ENCODE data around the gene ARHGAP29. TPM values are rescaled to one million over a fixed set of nuclear protein-coding genes. Genes with fewer than 3 reads are reported as not detected.

The ARHGAP29 gene
- total RNA-seq, 1 experiment from 2014 or later: 137 TPM

- TF ChIP-seq CTCF (conservative IDR thresholded peaks at IDR 0.05) (no peak), EZH2 (IDR thresholded peaks at IDR 0.05; ENCODE audit: low read depth) (no peak)
- Histone ChIP-seq H3K4me3 (peak overlapping the region; percentile 84), H3K79me2 (ENCODE audit: low read depth) (peaks cover 88% of the 10 kb centered on the region), H3K9me3 (ENCODE audit: insufficient read depth, low read depth) (no peaks in the 10 kb centered on the region), H3K4me1 (replicated peaks; ENCODE audit: insufficient read depth) (peaks cover 70% of the 10 kb centered on the region), H3K36me3 (ENCODE audit: low read depth) (peaks cover 13% of the 10 kb centered on the region; the same call in 1 of the 2 replicates), H3K27me3 (ENCODE audit: insufficient read depth, low read depth) (no peaks in the 10 kb centered on the region), H3K4me2 (peak overlapping the region; percentile 85), H3K9me2 (ENCODE audit: insufficient read depth) (no peaks in the 10 kb centered on the region), H3F3A (ENCODE audit: insufficient read depth, low read depth) (peaks cover 70% of the 10 kb centered on the region), H2AFZ (peak overlapping the region; percentile 56), H3K27ac (peak overlapping the region; percentile 91), H4K20me1 (ENCODE audit: insufficient read depth) (no peaks in the 10 kb centered on the region)
- ChIA-PET CTCF (interaction anchor here (0.7 kb wide), 1 partner anchor 81 kb away, joined by 3 read pairs; no protein-coding TSS in a partner anchor), POLR2A (ENCODE audit: unreplicated experiment) (interaction anchor here (0.5 to 1.5 kb wide), 16 partner anchors 10 to 667 kb away, joined by 3 to 10 read pairs (median 5); partner anchors contain the start of gene ARHGAP29)
- intact Hi-C loops (cut with micrococcal nuclease; ENCODE audit: unreplicated experiment): loop anchor here (1.0 to 5.0 kb wide), 4 partner anchors 53 to 200 kb away; no protein-coding TSS in a partner anchor
- peak; percentile 78 to 93 for DNase-seq
- no TSS peak for BruUV-seq (replicated peaks)
These were observed 10.0 kb upstream of the ARHGAP29 start for GRCh38 chr1:94247138-94248094.

- H2AFZ ChIP-seq: peak overlapping the region; percentile 24; the same call in 1 of the 2 replicates
- H3K4me1 ChIP-seq (replicated peaks; ENCODE audit: insufficient read depth): peaks cover 70% of the 10 kb centered on the region
- ChIA-PET CTCF (interaction anchor here (0.9 kb wide), 1 partner anchor 85 kb away, joined by 3 read pairs; no protein-coding TSS in a partner anchor), POLR2A (ENCODE audit: unreplicated experiment) (interaction anchor here (1.5 kb wide), 1 partner anchor 12 kb away, joined by 10 read pairs; no protein-coding TSS in a partner anchor)
- peaks cover 71% of the 10 kb centered on the region for H3F3A ChIP-seq (ENCODE audit: insufficient read depth, low read depth)
- peak overlapping the region; percentile 84 for H3K4me3 ChIP-seq
- H4K20me1 ChIP-seq (ENCODE audit: insufficient read depth): 0 out of 2 replicates have a peak, but pooled peaks cover 4% of the 10 kb centered on the region
- H3K27me3 ChIP-seq (ENCODE audit: insufficient read depth, low read depth): no peaks in the 10 kb centered on the region
- DNase-seq: peak in 1 of 2 experiments; percentile 67
- H3K36me3 ChIP-seq (ENCODE audit: low read depth): peaks cover 20% of the 10 kb centered on the region
- H3K27ac ChIP-seq: peak overlapping the region; percentile 91
- BruUV-seq (replicated peaks): TSS peak; percentile 50
- peaks cover 88% of the 10 kb centered on the region for H3K79me2 ChIP-seq (ENCODE audit: low read depth)
- peak overlapping the region; percentile 85 for H3K4me2 ChIP-seq
- intact Hi-C loops (cut with micrococcal nuclease; ENCODE audit: unreplicated experiment): loop anchor here (1.0 to 5.0 kb wide), 5 partner anchors 9 to 199 kb away; partner anchors contain the start of gene ARHGAP29
- no peaks in the 10 kb centered on the region for H3K9me2 ChIP-seq (ENCODE audit: insufficient read depth)
- TF ChIP-seq EZH2 (IDR thresholded peaks at IDR 0.05; ENCODE audit: low read depth) (no peak), CTCF (conservative IDR thresholded peaks at IDR 0.05) (no peak)
- H3K9me3 ChIP-seq (ENCODE audit: insufficient read depth, low read depth): no peaks in the 10 kb centered on the region
These were observed 9.3 kb upstream of the ARHGAP29 start for GRCh38 chr1:94246692-94247137.

- Histone ChIP-seq H3K36me3 (ENCODE audit: low read depth) (peaks cover 23% of the 10 kb centered on the region), H2AFZ (no peak overlapping the region), H3F3A (ENCODE audit: insufficient read depth, low read depth) (peaks cover 66% of the 10 kb centered on the region), H3K9me3 (ENCODE audit: insufficient read depth, low read depth) (no peaks in the 10 kb centered on the region), H3K79me2 (ENCODE audit: low read depth) (peaks cover 87% of the 10 kb centered on the region), H3K27ac (peak overlapping the region; percentile 91), H4K20me1 (ENCODE audit: insufficient read depth) (0 out of 2 replicates have a peak, but pooled peaks cover 4% of the 10 kb centered on the region), H3K27me3 (ENCODE audit: insufficient read depth, low read depth) (no peaks in the 10 kb centered on the region), H3K4me2 (peak overlapping the region; percentile 85), H3K9me2 (ENCODE audit: insufficient read depth) (no peaks in the 10 kb centered on the region), H3K4me1 (replicated peaks; ENCODE audit: insufficient read depth) (peaks cover 67% of the 10 kb centered on the region), H3K4me3 (peak overlapping the region; percentile 84)
- ChIA-PET CTCF (interaction anchor here (0.9 kb wide), 1 partner anchor 86 kb away, joined by 3 read pairs; no protein-coding TSS in a partner anchor), POLR2A (ENCODE audit: unreplicated experiment) (interaction anchor here (0.6 to 1.5 kb wide), 4 partner anchors 13 to 202 kb away, joined by 4 to 10 read pairs (median 5); no protein-coding TSS in a partner anchor)
- no peak for DNase-seq
- intact Hi-C loops (cut with micrococcal nuclease; ENCODE audit: unreplicated experiment): loop anchor here (1.0 to 5.0 kb wide), 3 partner anchors 9 to 199 kb away; partner anchors contain the start of gene ARHGAP29
- no peak for TF ChIP-seq CTCF (conservative IDR thresholded peaks at IDR 0.05)
- no peak for TF ChIP-seq EZH2 (IDR thresholded peaks at IDR 0.05; ENCODE audit: low read depth)
- no TSS peak for BruUV-seq (replicated peaks)
These were observed 8.5 kb upstream of the ARHGAP29 start for GRCh38 chr1:94245747-94246438.
